Body of pancreas (tissue), 4 donors: Measurements from ENCODE around the gene TMC7.

ENCODE experiments used
- POLR2A ChIP-seq, 3 donors: fragments of 450-650 bp; IDR thresholded peaks; one replicate each; pipeline ENCODE4 v1.6.1; 2016; ENCODE audit warnings: antibody characterized with exemption in 3 of 3, mild to moderate bottlenecking in 2 of 3
- TF ChIP-seq, protein P1 (sequence below), 7 experiments: fragments of 450-650 bp in 4 of 7; fragments of 200-600 bp in 3 of 7; sonication (generic) in 3 of 7; IDR thresholded peaks; one replicate each; pipeline ENCODE4 v1.5.1; 2016 to 2019; ENCODE audit warnings: antibody characterized with exemption in 7 of 7

- TF ChIP-seq, protein P1, sequence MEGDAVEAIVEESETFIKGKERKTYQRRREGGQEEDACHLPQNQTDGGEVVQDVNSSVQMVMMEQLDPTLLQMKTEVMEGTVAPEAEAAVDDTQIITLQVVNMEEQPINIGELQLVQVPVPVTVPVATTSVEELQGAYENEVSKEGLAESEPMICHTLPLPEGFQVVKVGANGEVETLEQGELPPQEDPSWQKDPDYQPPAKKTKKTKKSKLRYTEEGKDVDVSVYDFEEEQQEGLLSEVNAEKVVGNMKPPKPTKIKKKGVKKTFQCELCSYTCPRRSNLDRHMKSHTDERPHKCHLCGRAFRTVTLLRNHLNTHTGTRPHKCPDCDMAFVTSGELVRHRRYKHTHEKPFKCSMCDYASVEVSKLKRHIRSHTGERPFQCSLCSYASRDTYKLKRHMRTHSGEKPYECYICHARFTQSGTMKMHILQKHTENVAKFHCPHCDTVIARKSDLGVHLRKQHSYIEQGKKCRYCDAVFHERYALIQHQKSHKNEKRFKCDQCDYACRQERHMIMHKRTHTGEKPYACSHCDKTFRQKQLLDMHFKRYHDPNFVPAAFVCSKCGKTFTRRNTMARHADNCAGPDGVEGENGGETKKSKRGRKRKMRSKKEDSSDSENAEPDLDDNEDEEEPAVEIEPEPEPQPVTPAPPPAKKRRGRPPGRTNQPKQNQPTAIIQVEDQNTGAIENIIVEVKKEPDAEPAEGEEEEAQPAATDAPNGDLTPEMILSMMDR (IDR thresholded peaks at IDR 0.05): peak; percentile 93 to 100 (median 98)
- TF ChIP-seq POLR2A (IDR thresholded peaks at IDR 0.05): peak in 1 of 3 donors; percentile 27
Measured at GRCh38 chr16:19086322-19087199, 102.8 kb downstream of the TMC7 start.
